Ishikawa (cell line): Measurements from ENCODE around the gene ADAM11.

Experiments used
- CEBPB ChIP-seq: IDR thresholded peaks from 2 replicates; pipeline ENCODE4 v1.6.1; 2012
- CREB1 ChIP-seq: IDR thresholded peaks from 2 replicates; pipeline ENCODE4 v1.6.1; 2012; ENCODE audit warnings: low read depth
- EP300 ChIP-seq: IDR thresholded peaks from 2 replicates; pipeline ENCODE4 v1.6.1; 2012; ENCODE audit warnings: borderline replicate concordance
- FOXM1 ChIP-seq: IDR thresholded peaks from 2 replicates; pipeline ENCODE4 v1.6.1; 2012; ENCODE audit warnings: low read depth, borderline replicate concordance
- NFIC ChIP-seq: IDR thresholded peaks from 2 replicates; pipeline ENCODE4 v1.6.1; 2012
- REST ChIP-seq: IDR thresholded peaks from 2 replicates; pipeline ENCODE4 v1.6.1; 2012; ENCODE audit warnings: low read depth, mild to moderate bottlenecking
- TAF1 ChIP-seq: IDR thresholded peaks from 2 replicates; pipeline ENCODE4 v1.6.1; 2012; ENCODE audit warnings: low read depth, mild to moderate bottlenecking
- TCF12 ChIP-seq: IDR thresholded peaks from 2 replicates; pipeline ENCODE4 v1.6.1; 2012; ENCODE audit warnings: low read depth
- TEAD4 ChIP-seq: IDR thresholded peaks from 2 replicates; pipeline ENCODE4 v1.6.1; 2012
- YY1 ChIP-seq: IDR thresholded peaks from 2 replicates; pipeline ENCODE4 v1.6.1; 2012; ENCODE audit warnings: low read depth
- ZBTB7A ChIP-seq: IDR thresholded peaks from 2 replicates; pipeline ENCODE4 v1.6.1; 2012; ENCODE audit warnings: low read depth
- TF ChIP-seq, protein P1 (sequence below): IDR thresholded peaks from 2 replicates; pipeline ENCODE4 v1.6.1; 2012

DNA sequence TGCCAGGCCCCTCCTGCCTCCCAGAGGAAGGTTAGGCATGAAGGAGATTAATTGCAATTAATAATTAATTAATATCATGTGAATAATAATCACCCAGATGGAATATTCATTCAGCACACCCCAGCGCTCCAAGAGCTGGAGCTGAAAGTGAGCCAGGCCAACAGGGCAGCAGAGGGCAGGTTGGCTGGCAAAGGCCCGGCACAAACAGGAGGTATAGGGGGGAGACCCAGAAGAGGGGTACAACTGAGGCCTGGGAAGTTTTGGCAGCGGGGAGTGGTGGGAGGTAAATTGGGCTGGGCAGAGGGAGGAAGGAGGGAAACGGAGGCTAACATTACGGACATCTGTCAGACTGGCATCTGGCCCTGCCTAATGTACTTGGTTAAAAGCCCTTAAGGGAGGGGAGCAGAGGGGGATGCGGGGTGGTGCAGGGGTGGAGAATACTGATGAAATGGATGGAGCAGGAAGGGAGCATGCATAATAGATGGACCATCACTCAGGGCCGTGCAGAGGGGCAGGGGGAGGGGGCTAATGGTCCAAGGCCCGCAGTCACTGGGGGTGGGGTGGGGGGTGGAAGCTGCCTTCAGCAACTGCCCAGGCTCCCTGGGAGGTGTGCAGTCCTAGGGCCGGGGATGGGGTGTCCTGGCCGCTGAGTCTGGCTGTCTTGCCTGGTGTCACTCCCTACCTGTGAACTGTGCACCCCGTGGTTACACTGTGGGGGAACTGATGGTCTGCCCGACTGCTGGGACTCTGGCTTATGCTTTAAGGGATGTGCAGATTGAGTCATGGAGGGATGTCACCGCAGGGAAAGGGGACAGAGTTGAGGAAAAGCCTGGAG, 1.9 kb downstream of the ADAM11 start:
- TF ChIP-seq REST (no peak), CEBPB (no peak), TAF1 (no peak), NFIC (no peak), CREB1 (no peak), ZBTB7A (no peak), YY1 (no peak), TCF12 (no peak), FOXM1 (no peak), TEAD4 (no peak), EP300 (no peak)
- TF ChIP-seq, protein P1, sequence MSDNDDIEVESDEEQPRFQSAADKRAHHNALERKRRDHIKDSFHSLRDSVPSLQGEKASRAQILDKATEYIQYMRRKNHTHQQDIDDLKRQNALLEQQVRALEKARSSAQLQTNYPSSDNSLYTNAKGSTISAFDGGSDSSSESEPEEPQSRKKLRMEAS, result no peak
